Osteocyte (in vitro differentiated cells): ENCODE results near the gene CRY2. TPM values are rescaled to one million over a fixed set of nuclear protein-coding genes. Genes with fewer than 3 reads are reported as not detected.
"Not testable (repeated sequence)": the region's sequence is repeated elsewhere in the genome, so short reads cannot be mapped to it uniquely, and the experiment has no call there.

ENCODE experiments used
- DNase-seq: peaks from one replicate; pipeline ENCODE4 v3.0.0; 2021; ENCODE audit warnings: mixed read lengths; ENCODE audit not compliant: unreplicated experiment; ENCODE audit errors: extremely low spot score
- H3K27ac Mint-ChIP-seq: one replicate; pipeline ENCODE4 v1.8.0; 2021; ENCODE audit warnings: mild to moderate bottlenecking, mixed read lengths; ENCODE audit not compliant: unreplicated experiment
- H3K27me3 Mint-ChIP-seq: one replicate; pipeline ENCODE4 v1.8.0; 2021; ENCODE audit warnings: mixed read lengths; ENCODE audit not compliant: unreplicated experiment
- H3K36me3 Mint-ChIP-seq: one replicate; pipeline ENCODE4 v1.8.0; 2021; ENCODE audit warnings: mixed read lengths; ENCODE audit not compliant: unreplicated experiment
- H3K4me1 Mint-ChIP-seq: one replicate; pipeline ENCODE4 v1.8.0; 2021; ENCODE audit warnings: mixed read lengths; ENCODE audit not compliant: unreplicated experiment
- H3K4me3 Mint-ChIP-seq: one replicate; pipeline ENCODE4 v1.8.0; 2021; ENCODE audit warnings: mild to moderate bottlenecking, moderate library complexity, mixed read lengths; ENCODE audit not compliant: unreplicated experiment
- H3K9me3 Mint-ChIP-seq: one replicate; pipeline ENCODE4 v1.8.0; 2021; ENCODE audit warnings: mixed read lengths; ENCODE audit not compliant: unreplicated experiment
- CTCF ChIP-seq: fragments of 200-600 bp; sonication (generic); IDR thresholded peaks from 2 replicates; pipeline ENCODE4 v1.5.0; 2021; ENCODE audit warnings: antibody characterized with exemption, mild to moderate bottlenecking, moderate library complexity
- total RNA-seq: library from RNA; stranded (reverse); gene quantifications from 2 replicates; pipeline ENCODE4 v1.2.1, GENCODE V29; 2021

CRY2 gene
- total RNA-seq, 1 donor from 2014 or later: 18.6 TPM

- H3K9me3 Mint-ChIP-seq: no peaks in the 10 kb centered on the region
- DNase-seq: no peak
- H3K4me3 Mint-ChIP-seq: peak overlapping the region; percentile 92
- H3K27ac Mint-ChIP-seq: peak overlapping the region; percentile 92
- no peak for TF ChIP-seq CTCF
- peaks cover 10% of the 10 kb centered on the region for H3K36me3 Mint-ChIP-seq
- no peaks in the 10 kb centered on the region for H3K27me3 Mint-ChIP-seq
- peaks cover 33% of the 10 kb centered on the region for H3K4me1 Mint-ChIP-seq
Measured at GRCh38 chr11:45805305-45806071, 41.8 kb upstream of the CRY2 start.

GRCh38 chr11:45806072-45806933 is 41.0 kb upstream of the CRY2 start:
- no peaks in the 10 kb centered on the region for H3K9me3 Mint-ChIP-seq
- TF ChIP-seq CTCF: no peak
- peak overlapping the region; percentile 92 for H3K4me3 Mint-ChIP-seq
- H3K27me3 Mint-ChIP-seq: no peaks in the 10 kb centered on the region
- peak overlapping the region; percentile 92 for H3K27ac Mint-ChIP-seq
- peaks cover 16% of the 10 kb centered on the region for H3K36me3 Mint-ChIP-seq
- peaks cover 33% of the 10 kb centered on the region for H3K4me1 Mint-ChIP-seq
- DNase-seq: no peak

- DNase-seq: no peak
- peak overlapping the region; percentile 1 for H3K4me3 Mint-ChIP-seq
- no peaks in the 10 kb centered on the region for H3K9me3 Mint-ChIP-seq
- peak overlapping the region; percentile 28 for H3K27ac Mint-ChIP-seq
- no peaks in the 10 kb centered on the region for H3K27me3 Mint-ChIP-seq
- peaks cover 32% of the 10 kb centered on the region for H3K4me1 Mint-ChIP-seq
- no peak for TF ChIP-seq CTCF
- peaks cover 16% of the 10 kb centered on the region for H3K36me3 Mint-ChIP-seq
Measured at GRCh38 chr11:45806937-45807791, 40.1 kb upstream of the CRY2 start.

- TF ChIP-seq CTCF: no peak
- Mint-ChIP-seq H3K27ac (no peak overlapping the region), H3K9me3 (no peaks in the 10 kb centered on the region), H3K27me3 (no peaks in the 10 kb centered on the region), H3K4me3 (peak overlapping the region; percentile 10), H3K36me3 (peaks cover 16% of the 10 kb centered on the region), H3K4me1 (peaks cover 30% of the 10 kb centered on the region)
- DNase-seq: no peak
Measured at GRCh38 chr11:45807792-45808238, 39.5 kb upstream of the CRY2 start.

GRCh38 chr11:45808427-45808826 is 38.8 kb upstream of the CRY2 start:
- peaks cover 30% of the 10 kb centered on the region for H3K4me1 Mint-ChIP-seq
- not testable (repeated sequence) for H3K27me3 Mint-ChIP-seq, H3K27ac Mint-ChIP-seq, H3K4me3 Mint-ChIP-seq, H3K9me3 Mint-ChIP-seq, DNase-seq
- H3K36me3 Mint-ChIP-seq: peaks cover 16% of the 10 kb centered on the region
